ENCODE measurements around the gene ATP6V0D1.
"Not testable (repeated sequence)": the region's sequence is repeated elsewhere in the genome, so short reads cannot be mapped to it uniquely, and the experiment has no call there.

ATP6V0D1 gene

GRCh38 chr16:67480833-67481560 is at the start of gene ATP6V0D1:
TSS of gene ATP6V0D1 (minus strand) at chr16:67481157. CDS start at chr16:67481086, 71 bp downstream.
- DNase-seq: peak; percentile 96 to 98 (median 98)

- DNase-seq: peak in 1 of 4 experiments; percentile 22
Observed at GRCh38 chr16:67530013-67530939, 49.3 kb upstream of the ATP6V0D1 start.

GRCh38 chr16:67529582-67530012 is 48.6 kb upstream of the ATP6V0D1 start:
- DNase-seq: no peak

DNA sequence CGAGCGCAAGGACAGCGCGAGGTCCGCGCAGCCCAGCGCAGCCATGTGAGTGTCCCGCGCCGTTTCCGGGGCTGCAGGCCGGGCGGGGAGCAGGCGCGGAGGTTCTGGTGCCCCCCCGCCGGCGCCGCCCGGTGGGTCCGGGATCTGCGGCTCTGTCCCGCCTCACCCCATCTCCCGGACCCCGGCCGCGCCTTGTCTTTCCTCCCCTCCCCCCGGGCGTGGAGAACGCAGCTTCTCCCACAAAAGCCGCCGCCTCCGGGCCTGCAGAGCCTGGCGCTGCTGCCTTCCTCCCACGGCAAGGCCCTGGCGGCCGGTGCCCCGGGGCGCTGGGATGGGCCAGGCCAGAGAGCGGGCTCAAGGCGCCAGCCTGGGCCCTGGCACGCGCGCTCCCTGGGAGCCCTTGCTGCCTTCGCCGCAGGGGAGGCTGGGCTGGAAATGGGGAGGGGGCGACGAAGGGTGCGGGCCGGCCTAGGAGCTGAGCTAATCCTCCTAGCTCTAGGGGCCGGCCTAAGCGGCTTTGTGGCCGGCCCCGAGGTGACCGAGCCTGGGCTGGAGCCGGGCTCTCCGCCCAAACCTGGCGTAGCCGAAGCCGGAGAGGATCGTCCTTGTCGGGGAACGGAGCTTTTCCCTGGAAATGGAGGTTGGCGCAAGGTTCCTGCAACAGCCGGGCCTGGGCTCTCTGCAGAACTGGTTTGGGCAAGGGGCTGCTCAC is 48.1 kb upstream of the ATP6V0D1 start:
- no peak for DNase-seq

DNA sequence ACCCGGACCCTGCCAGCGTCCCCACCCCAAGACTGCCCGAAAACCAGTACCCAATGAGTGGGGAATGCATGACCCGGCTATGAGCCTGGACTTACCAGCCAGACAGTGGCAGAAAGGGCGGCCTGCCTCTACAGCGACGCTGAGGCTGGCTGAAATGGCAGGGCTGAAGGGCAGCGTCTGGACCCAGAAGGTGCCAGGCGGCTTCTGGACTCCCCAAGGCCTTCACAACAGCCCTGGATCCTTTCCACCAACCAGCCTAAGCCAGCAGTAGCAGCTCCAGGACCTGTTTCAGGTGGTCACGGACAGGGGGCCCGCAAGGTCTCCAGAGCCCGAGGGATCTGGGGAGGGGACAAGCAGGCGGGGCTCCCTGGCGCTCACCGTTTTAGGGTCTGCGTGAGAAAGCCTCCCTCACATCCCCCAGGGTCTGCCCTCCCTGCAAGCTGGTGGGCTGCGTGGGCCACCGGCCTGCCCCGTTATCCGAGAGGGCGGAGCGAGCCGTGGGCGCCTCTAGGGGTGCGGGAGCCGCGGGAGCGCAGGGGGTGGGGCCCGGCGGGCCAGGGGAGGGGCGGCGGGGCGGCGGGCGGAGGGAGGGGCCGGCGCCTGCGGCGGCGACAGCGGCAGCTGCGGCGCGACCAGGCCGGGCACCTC is 47.4 kb upstream of the ATP6V0D1 start, which contains the start of gene RIPOR1:
TSS of gene RIPOR1 (plus strand) at position 608 of the 648 bp plus-strand sequence. CDS start 9,618 bp downstream, outside the sequence.
- peak in 1 of 4 experiments; percentile 21 for DNase-seq

GRCh38 chr16:67526149-67526791 is 45.3 kb upstream of the ATP6V0D1 start:
- no peak for DNase-seq

DNA sequence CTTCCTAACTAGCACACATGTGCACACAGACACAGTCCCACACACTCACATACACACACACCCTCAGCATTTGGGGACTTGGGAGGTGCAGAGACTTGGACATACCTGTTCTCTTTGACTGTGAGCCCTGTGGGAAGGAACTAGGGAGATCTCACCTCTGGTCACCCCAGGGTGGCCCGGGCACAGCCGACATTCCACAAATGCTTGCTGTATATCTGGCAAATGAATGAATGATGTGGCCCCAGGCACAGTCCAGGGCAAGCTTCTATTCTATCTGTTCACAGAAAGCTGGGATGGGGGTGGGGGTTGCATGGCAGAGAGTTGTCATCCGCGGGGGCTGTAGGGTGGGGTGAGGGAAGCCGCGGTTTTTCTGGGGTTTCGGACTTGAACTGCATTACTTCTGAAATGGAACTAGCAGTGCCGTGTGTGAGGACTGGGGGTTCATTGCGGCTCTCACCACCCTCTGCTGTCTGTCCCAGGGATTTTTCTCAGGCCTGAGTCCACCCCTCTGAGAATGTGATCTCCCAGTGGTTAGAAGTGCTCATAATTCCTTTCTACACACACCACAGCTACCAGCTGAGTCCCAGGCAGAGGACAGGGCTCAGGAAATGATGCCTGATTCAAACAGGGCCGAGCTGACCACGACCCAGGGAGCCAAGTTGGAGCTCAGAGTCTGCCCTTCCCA is 44.4 kb upstream of the ATP6V0D1 start:
- no peak for DNase-seq

- peak; percentile 87 to 99 (median 92) for DNase-seq
Observed at GRCh38 chr16:67521095-67521804, 40.3 kb upstream of the ATP6V0D1 start.

- DNase-seq: no peak
Observed at GRCh38 chr16:67519242-67519641, 38.3 kb upstream of the ATP6V0D1 start.

DNA sequence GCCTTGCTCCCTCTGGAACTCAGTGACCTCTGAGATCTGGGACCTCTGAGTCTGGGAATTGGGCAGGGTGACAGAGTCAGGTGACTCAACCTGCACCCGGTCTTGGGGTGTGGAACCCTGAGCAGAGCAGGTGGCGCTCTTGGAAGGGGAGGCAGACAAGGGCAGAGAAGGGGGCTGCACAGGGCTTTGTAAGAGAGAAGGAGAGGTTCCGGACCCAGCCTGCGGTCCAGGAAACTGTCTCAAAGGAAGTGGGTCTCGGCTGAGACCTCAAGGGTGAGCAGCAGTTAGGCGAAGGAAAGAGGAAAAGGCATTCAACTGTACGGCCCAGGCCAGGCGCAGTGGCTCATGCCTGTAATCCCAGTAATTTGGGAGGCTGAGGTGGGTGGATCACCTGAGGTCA is 37.7 kb upstream of the ATP6V0D1 start:
- no peak for DNase-seq

DNA sequence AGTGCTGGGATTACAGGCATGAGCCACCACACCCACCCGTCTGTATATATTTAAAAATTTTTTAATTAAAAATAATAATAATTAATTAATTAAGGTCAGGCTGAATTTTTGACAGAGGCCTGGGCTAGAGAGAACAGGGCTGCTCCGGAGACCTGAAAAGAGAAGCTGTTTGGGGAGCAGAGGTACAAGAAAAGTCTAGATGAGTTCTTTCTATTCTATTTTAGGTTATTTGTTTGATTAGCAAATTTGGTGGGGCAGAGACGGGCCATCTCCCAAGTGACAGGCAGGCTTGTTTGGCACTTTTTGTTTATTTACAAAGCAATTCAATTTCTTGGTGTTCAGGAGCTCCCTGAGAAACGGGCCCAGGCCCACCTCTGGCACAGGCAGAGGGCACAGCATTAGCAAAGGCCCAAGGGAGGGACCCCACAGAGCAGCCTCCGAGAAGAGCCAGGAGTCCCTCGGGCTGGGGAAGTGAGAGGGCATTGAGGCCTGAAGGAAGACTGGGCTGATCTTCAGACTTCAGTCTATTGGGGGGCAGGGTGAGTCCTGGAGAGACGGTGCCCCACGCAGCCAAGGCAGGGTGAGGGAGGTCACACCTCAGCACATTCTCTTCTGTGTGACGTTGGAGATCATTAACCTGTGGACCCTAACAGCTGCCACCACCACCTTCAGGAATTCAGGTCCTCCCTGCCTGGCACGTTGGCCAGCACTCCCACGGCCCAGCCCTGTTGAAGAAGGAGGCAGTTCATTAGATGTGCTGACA is 36.9 kb upstream of the ATP6V0D1 start:
- DNase-seq: no peak

GRCh38 chr16:67517155-67517445 is 36.1 kb upstream of the ATP6V0D1 start:
- DNase-seq: no peak

- no peak for DNase-seq
Observed at GRCh38 chr16:67516296-67517154, 35.6 kb upstream of the ATP6V0D1 start.

DNA sequence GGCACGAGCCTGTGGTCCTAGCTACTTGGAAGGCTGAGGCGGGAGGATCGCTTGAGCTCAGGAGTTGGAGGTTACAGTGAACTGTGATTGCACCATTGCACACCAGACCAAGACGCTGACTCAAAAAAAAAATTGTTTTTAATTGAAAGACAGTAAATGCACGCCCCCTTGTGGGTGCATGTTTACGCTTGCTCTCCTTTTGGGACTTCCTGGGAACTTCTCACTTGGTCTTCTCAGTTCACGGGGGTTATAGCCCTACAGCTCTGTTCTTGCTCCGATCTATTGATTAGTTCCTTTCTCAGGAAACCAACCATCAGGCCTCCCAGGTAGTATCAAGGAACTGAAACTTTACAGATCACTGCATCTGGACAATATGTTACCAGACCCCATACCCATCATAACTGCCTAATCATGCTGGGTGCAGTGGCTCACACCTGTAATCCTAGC is 33.4 kb upstream of the ATP6V0D1 start:
- DNase-seq: peak; percentile 39 to 66 (median 59)

DNA sequence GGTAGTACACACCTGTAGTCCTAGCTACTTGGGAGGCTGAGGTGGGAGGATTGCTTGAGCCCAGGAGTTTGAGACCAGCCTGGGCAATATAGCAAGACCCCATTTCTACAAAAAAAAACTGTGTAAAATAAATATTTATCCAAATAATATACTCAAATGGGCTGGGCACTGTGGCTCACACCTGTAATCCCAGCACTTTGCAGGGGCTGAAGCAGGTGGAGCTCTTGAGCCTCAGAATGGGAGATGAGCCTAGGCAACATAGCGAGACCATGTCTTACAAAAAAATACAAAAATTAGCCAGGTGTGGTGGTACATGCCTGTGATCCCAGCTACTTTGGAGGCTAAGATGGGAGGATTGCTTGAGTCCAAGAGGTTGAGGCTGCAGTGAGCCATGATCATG is 32.9 kb upstream of the ATP6V0D1 start:
- DNase-seq: not testable (repeated sequence)

GRCh38 chr16:67509016-67509415 is 28.1 kb upstream of the ATP6V0D1 start:
- no peak for DNase-seq

DNA sequence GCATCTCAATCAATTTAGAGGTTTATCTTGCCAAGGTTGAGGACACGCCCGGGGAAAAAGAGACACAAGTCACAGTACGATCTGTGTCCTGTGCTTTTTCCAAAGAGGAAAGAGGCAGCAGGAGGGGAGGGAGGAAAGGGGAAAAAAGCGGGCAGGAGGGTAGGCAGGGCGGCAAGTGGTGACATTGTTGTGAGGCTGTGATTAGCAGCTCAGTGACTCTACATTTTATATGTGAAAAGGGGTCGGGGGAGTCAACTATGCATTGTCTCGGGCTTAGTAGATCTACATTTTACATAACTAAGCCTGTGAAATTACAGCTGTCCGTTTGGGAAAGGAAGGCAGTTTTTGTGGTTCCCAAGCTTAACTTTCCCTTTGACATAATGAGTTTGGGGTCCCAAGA is 25.5 kb upstream of the ATP6V0D1 start:
- no peak for DNase-seq
